ENCODE results near the gene GCAT. TPM values are rescaled to one million over a fixed set of nuclear protein-coding genes. Genes with fewer than 3 reads are reported as not detected.

Gene GCAT
- polyA plus RNA-seq, 1 donor: 5.9 TPM

DNA sequence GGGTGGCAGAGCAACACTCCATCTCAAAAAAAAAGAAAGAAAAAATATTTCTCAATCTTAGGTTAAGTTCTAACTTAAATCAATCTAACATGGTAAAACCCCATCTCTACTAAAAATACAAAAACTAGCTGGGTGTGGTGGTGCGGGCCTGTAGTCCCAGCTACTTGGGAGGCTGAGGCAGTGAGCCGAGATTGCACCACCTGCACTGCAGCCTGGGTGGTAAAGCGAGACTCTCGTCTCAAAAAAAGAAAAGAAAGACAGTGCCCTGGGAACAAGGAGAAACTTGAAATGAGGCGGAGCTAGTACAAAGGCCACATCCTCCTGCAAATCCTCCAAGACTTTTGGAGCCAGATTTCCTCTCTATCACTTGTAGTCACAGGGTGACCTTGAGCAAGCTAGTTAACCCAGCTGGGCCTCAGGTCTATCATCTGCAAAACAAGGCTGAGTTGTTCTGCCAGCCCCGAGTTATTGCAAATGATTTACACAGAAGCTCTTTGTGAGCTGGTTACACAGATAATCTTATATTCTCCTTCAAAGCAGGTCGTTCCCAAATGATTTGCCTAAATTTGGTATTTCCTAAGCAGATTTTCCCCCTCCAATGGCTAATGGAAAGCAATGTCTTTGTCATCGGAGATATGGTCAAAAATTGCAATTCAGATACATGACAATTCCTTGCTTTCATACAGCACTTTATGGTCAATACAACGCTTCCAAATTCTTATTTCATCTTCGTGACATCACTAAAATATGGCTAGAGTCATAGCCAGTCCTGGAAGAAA lies 34.5 kb downstream of the GCAT start:
- no peak for DNase-seq (ENCODE audit: low read depth)

DNA sequence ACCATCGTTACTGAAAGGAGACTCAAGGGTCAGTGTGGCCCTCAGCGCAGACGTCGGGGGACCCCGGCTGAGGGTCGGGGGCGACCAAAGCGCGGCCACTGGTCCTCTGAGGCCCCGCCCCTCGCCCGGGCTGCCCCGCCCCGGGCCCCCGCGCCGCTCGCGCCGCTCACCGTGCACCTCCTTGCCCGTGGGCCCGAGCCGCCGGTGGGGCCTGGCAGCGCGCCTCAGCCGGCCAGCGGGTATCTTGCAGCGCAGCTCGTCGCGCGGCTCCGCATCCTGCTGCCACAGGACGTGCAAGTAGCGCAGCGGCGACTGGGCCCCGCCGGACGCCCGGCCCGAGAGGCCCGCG lies 36.0 kb downstream of the GCAT start:
- DNase-seq (ENCODE audit: low read depth): no peak

GRCh38 chr22:37844904-37845329 lies 37.2 kb downstream of the GCAT start:
- no peak for DNase-seq (ENCODE audit: low read depth)

- no peak for DNase-seq (ENCODE audit: low read depth)
These were observed 38.7 kb downstream of the GCAT start for GRCh38 chr22:37846433-37846832.

DNA sequence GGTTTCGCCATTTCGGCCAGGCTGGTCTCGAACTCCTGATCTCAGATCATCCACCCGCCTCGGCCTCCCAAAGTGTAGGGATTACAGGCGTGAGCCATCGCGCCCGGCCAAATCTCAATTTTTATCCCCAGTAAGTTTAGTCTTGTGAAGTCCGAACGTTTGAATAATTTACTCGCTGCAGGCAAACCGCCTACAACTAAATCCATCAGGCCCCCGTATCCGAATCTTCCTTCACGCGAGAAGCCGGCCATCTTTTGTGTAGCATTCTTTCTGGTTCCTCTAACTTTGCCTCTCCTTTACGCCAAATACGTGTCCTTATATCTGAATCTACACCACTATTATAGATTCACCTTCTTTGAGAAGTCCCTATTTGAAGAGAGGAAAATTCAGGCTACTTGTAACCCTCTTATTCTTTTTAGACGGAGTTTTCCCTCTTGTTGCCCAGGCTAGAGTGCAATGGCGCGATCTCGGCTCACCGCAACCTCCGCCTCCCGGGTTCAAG lies 40.9 kb downstream of the GCAT start:
- no peak for DNase-seq (ENCODE audit: low read depth)

- peak; percentile 77 for DNase-seq (ENCODE audit: low read depth)
These were observed 41.5 kb downstream of the GCAT start, which contains the start of gene EIF3L for GRCh38 chr22:37849089-37849751. EIF3L (plus strand) TSS chr22:37849419; CDS start chr22:37849450, 31 bp downstream.

DNA sequence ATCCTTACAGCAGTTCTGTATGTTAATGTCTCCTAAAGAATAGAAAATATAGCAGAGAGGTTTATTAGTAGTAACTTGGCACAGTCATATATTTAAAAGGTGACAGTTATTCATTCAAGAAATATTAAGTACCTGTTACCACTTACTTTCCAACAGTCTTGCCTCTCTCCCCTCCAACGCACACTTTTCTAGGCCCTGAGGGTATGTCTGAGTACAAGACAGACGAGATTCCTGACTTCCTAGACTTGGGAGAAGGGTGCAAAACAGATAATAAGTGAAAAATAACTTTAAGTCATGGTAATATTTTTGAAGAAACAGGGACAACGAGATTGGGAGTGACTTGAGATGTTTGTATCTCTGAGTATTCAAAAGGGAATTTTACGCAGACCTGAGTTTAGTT lies 43.1 kb downstream of the GCAT start:
- DNase-seq (ENCODE audit: low read depth): no peak

GRCh38 chr22:37852418-37852817 lies 44.7 kb downstream of the GCAT start:
- no peak for DNase-seq (ENCODE audit: low read depth)

- no peak for DNase-seq (ENCODE audit: low read depth)
These were observed 47.2 kb downstream of the GCAT start for GRCh38 chr22:37854946-37855345.

GRCh38 chr22:37855462-37855861 lies 47.7 kb downstream of the GCAT start:
- DNase-seq (ENCODE audit: low read depth): no peak

DNA sequence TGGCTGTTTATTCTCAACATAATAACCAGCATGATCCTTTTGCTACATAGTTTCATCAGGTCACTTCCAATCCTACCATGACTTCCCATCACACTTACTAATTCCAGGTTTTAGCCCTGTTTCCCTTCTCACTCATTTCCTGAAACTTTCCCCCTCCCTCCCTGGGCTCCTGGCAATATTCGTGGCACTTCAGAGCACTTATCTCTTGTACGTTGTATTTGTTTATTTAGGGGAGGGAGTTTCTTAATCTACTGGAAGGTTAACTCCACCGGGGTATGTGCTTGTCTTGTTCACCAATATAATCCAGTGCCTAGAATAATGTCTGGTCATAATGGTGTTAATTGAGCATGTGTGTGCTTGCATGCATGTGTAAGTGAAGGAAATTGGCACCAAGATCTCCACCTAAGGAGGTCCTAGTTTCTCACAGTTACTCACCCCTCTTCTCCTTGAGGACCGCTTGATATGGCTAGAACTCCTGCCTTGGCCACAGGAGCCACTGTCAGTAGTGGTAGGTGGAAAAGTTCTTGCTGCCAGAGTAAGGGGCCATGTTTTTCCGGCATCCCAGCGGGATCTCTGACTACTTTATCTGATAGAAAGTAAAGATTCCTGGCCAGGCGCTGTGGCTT lies 53.2 kb downstream of the GCAT start:
- no peak for DNase-seq (ENCODE audit: low read depth)

- DNase-seq (ENCODE audit: low read depth): no peak
These were observed 55.0 kb downstream of the GCAT start for GRCh38 chr22:37862570-37863325.

DNA sequence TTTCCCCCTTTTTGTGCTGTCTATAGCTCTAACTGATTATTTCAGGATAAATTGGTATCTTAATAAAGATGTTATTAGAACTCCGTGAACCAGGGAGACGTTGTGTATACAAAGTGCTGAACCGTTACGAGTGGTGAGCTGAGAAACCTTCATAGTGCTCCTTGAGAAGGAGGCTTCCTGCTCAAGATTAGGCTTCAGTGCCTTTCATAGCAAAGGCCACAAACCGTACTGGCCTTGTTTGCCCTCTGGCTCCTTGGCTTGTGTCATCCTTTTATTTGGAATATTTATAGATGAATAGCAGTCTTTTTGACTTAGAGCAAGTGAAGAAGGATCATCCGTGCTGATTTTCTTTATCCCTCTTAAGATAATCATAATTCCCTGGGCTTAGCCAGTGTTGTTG lies 57.8 kb downstream of the GCAT start:
- DNase-seq (ENCODE audit: low read depth): no peak

Other genes starting within 250 kb of the GCAT start
- gene CDC42EP1, start 247.5 kb upstream of the GCAT start, polyA plus RNA-seq (ENCODE audit: insufficient read length): 35.3 TPM
- 0.56 TPM for gene LGALS2, start 227.8 kb upstream of the GCAT start, polyA plus RNA-seq (ENCODE audit: insufficient read length)
- 44.8 TPM for gene GGA1, start 199.1 kb upstream of the GCAT start, polyA plus RNA-seq (ENCODE audit: insufficient read length)
- 10.5 TPM for gene SH3BP1, start 168.3 kb upstream of the GCAT start, polyA plus RNA-seq (ENCODE audit: insufficient read length)
- 17.3 TPM for gene PDXP, start 149.2 kb upstream of the GCAT start, polyA plus RNA-seq (ENCODE audit: insufficient read length)
- gene LGALS1, start 132.3 kb upstream of the GCAT start, polyA plus RNA-seq (ENCODE audit: insufficient read length): 1,611 TPM
- gene NOL12, start 121.6 kb upstream of the GCAT start, polyA plus RNA-seq (ENCODE audit: insufficient read length): 15.9 TPM
- 39.9 TPM for gene TRIOBP, start 110.9 kb upstream of the GCAT start, polyA plus RNA-seq (ENCODE audit: insufficient read length)
- gene GALR3, start 15.4 kb downstream of the GCAT start, polyA plus RNA-seq (ENCODE audit: insufficient read length): 0.11 TPM
- 10.8 TPM for gene ANKRD54, start 36.4 kb downstream of the GCAT start, polyA plus RNA-seq (ENCODE audit: insufficient read length)
- 1,359 TPM for gene EIF3L, start 41.5 kb downstream of the GCAT start, polyA plus RNA-seq (ENCODE audit: insufficient read length)
- gene MICALL1, start 98.4 kb downstream of the GCAT start, polyA plus RNA-seq (ENCODE audit: insufficient read length): 47.2 TPM
- gene C22orf23, start 145.7 kb downstream of the GCAT start, polyA plus RNA-seq (ENCODE audit: insufficient read length): 10.2 TPM
- gene POLR2F, start 145.8 kb downstream of the GCAT start, polyA plus RNA-seq (ENCODE audit: insufficient read length): 43.4 TPM
- 4.9 TPM for gene SOX10, start 176.6 kb downstream of the GCAT start, polyA plus RNA-seq (ENCODE audit: insufficient read length)
- gene PICK1, start 249.5 kb downstream of the GCAT start, polyA plus RNA-seq (ENCODE audit: insufficient read length): 9.3 TPM